Measurements from ENCODE around the gene SUPT5H. TPM values are rescaled to one million over a fixed set of nuclear protein-coding genes. Genes with fewer than 3 reads are reported as not detected.
A peak's percentile ranks its signal among the peaks of the same experiment; 100 is the strongest.

SUPT5H gene
- total and polyA plus RNA-seq, 2 of the 13 experiments (the other 11 are each of a cell fraction or from before 2014, with no cell fraction given): 48.2 to 51.7 TPM

DNA sequence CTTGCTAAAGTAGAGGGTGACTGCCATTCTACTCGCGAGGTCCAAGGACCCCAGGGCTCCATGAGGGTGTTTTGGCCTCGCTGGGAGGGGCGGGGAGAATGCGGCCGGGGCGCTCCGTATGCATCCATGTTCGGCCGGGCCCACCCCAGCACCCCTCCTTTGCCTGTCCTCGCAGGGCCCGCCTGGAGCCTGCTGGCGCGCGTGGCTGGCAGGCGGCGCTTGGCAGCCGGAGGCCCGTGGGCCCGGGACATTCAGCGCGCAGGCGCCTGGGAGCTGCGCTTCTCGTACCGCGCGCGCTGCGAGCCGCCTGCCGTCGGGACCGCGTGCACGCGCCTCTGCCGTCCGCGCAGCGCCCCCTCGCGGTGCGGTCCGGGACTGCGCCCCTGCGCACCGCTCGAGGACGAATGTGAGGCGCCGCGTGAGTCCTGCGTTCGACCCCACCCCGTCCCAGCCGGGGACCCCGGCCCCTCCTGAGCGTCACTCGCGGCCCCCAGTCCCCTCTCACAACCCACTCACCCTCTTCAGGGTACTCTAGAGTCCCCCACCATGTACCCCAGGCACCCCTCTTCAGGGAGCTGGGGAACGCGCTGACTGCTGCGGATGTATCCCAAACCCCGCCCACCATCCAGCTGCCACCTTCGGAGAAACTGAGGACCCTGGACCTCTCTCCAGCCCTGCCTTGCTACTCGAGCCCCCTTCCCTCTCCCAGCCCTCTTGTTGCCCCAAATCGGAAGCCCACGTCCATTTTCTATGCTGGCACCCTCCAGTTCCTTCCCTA is 57.4 kb downstream of the SUPT5H start (continued):
- TF ChIP-seq, protein P1, sequence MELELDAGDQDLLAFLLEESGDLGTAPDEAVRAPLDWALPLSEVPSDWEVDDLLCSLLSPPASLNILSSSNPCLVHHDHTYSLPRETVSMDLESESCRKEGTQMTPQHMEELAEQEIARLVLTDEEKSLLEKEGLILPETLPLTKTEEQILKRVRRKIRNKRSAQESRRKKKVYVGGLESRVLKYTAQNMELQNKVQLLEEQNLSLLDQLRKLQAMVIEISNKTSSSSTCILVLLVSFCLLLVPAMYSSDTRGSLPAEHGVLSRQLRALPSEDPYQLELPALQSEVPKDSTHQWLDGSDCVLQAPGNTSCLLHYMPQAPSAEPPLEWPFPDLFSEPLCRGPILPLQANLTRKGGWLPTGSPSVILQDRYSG (CRISPR knock-in tag; IDR thresholded peaks at IDR 0.05): peak; percentile 100
- no peak for TF ChIP-seq HNF4A (CRISPR knock-in tag; IDR thresholded peaks at IDR 0.05)
- TF ChIP-seq, protein P2, sequence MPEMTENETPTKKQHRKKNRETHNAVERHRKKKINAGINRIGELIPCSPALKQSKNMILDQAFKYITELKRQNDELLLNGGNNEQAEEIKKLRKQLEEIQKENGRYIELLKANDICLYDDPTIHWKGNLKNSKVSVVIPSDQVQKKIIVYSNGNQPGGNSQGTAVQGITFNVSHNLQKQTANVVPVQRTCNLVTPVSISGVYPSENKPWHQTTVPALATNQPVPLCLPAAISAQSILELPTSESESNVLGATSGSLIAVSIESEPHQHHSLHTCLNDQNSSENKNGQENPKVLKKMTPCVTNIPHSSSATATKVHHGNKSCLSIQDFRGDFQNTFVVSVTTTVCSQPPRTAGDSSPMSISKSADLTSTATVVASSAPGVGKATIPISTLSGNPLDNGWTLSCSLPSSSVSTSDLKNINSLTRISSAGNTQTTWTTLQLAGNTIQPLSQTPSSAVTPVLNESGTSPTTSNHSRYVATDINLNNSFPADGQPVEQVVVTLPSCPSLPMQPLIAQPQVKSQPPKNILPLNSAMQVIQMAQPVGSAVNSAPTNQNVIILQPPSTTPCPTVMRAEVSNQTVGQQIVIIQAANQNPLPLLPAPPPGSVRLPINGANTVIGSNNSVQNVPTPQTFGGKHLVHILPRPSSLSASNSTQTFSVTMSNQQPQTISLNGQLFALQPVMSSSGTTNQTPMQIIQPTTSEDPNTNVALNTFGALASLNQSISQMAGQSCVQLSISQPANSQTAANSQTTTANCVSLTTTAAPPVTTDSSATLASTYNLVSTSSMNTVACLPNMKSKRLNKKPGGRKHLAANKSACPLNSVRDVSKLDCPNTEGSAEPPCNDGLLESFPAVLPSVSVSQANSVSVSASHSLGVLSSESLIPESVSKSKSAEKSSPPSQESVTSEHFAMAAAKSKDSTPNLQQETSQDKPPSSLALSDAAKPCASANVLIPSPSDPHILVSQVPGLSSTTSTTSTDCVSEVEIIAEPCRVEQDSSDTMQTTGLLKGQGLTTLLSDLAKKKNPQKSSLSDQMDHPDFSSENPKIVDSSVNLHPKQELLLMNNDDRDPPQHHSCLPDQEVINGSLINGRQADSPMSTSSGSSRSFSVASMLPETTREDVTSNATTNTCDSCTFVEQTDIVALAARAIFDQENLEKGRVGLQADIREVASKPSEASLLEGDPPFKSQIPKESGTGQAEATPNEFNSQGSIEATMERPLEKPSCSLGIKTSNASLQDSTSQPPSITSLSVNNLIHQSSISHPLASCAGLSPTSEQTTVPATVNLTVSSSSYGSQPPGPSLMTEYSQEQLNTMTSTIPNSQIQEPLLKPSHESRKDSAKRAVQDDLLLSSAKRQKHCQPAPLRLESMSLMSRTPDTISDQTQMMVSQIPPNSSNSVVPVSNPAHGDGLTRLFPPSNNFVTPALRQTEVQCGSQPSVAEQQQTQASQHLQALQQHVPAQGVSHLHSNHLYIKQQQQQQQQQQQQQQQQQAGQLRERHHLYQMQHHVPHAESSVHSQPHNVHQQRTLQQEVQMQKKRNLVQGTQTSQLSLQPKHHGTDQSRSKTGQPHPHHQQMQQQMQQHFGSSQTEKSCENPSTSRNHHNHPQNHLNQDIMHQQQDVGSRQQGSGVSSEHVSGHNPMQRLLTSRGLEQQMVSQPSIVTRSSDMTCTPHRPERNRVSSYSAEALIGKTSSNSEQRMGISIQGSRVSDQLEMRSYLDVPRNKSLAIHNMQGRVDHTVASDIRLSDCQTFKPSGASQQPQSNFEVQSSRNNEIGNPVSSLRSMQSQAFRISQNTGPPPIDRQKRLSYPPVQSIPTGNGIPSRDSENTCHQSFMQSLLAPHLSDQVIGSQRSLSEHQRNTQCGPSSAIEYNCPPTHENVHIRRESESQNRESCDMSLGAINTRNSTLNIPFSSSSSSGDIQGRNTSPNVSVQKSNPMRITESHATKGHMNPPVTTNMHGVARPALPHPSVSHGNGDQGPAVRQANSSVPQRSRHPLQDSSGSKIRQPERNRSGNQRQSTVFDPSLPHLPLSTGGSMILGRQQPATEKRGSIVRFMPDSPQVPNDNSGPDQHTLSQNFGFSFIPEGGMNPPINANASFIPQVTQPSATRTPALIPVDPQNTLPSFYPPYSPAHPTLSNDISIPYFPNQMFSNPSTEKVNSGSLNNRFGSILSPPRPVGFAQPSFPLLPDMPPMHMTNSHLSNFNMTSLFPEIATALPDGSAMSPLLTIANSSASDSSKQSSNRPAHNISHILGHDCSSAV (CRISPR knock-in tag; IDR thresholded peaks at IDR 0.05; ENCODE audit: borderline replicate concordance): no peak
- TF ChIP-seq ZNF160 (CRISPR knock-in tag; IDR thresholded peaks at IDR 0.05): peak; percentile 91
- no peak for TF ChIP-seq THAP8 (CRISPR knock-in tag; IDR thresholded peaks at IDR 0.05; ENCODE audit: borderline replicate concordance)
- TF ChIP-seq NBN (conservative IDR thresholded peaks at IDR 0.05): no peak
- no peak for TF ChIP-seq PAF1 (CRISPR knock-in tag; IDR thresholded peaks at IDR 0.05)
- no peak for TF ChIP-seq CHD2 (IDR thresholded peaks at IDR 0.05; ENCODE audit: low read depth, low read length)
- TF ChIP-seq ZNF678 (CRISPR knock-in tag; IDR thresholded peaks at IDR 0.05): peak; percentile 94
- no peak for TF ChIP-seq ZNF501 (CRISPR knock-in tag; IDR thresholded peaks at IDR 0.05)
- TF ChIP-seq DMAP1 (CRISPR knock-in tag; IDR thresholded peaks at IDR 0.05): no peak
